GM19468 (cell line): ENCODE results near the gene LAYN.

Source experiments
- ATAC-seq: cut with Tn5 transposase; IDR thresholded peaks from one replicate; pipeline ENCODE4 v1.9.1; 2021; ENCODE audit warnings: mild to moderate bottlenecking, moderate library complexity, moderate number of reproducible peaks; ENCODE audit not compliant: unreplicated experiment; ENCODE audit errors: extremely low read depth

LAYN gene

DNA sequence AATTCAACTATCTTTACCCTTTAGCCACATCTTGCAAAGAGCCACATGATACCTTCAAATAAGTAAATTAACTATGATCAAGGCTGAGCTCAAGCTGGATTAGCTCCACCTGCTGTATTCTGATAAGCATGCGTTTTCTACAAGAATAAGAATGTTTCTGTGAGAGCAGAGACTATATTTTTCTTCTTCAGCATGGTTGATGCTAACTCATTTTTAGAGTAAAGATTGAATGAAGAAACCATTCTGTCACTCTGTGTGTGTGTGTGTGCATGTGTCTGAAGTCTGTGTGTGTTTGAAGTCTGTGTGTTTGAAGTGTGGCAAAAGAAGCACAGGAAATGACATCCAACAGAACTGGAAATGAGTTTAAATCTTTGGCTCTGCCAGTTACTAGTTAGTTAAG is 12.0 kb upstream of the LAYN start:
- ATAC-seq, result no peak

DNA sequence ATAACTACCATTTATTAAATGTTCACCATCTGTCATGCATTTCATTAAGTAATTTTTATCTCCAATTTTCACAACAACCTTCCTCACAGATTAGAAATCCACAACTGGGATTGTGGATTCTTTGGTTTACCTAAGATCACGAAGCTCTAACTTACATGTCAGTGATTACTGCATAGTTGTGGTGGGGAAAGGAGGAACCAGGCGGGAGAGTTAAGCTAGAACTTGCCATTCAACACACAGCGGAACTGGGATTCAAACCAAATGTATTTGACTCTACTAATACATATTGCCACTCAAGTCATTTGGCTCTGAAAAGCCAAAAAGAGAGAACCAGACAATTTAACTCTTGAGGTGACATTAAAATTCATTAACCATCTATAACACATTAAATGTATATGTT is 10.4 kb upstream of the LAYN start:
- no peak for ATAC-seq

- ATAC-seq, result no peak
Observed at GRCh38 chr11:111531136-111531535, 9.4 kb upstream of the LAYN start.

DNA sequence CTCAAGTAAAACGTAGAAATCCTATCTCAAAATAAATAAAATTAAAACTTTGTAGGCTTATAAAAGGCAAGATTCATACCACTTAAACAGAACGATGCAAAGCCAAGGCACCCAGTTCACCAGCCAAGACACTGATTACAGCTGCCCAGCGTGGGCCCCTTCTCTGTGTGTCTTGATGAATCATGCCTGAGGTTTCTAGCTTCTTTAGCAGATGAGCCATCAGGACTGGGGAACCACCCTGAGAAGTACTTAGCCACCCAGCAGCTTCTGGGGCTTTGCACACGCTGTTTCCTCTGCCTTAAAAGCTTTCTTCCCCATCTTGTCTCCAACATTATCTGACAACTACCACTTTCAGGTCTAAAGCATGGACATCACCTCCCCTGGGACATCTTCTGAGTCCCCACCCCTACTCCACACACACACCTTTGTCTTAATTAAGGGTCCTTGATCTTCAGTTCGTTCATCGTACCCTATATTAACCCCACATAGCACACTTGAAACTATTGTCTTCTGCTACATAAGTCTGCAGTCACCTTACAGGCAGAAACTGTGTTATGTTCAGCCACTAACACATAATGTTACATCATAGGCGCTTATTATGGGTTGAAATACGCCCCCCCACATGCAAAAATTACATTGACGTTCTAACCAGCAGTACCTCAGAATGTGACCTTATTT is 8.7 kb upstream of the LAYN start:
- no peak for ATAC-seq

DNA sequence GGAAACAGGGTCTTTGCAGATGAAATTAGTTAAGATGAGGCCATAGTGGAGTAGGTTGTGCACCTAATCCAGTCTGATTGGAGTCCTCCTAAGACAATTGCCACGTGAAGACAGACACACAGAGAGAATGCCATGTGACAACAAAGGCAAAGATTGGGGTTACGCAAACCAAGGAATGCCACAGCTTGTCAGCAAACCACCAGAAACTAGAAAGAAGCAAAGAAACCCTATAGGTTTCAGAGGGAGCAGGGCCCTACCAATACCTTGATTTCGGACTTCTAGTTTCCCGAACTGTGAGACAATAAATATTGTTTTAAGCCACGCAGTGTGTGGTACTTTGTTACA is 8.2 kb upstream of the LAYN start:
- ATAC-seq, result no peak

GRCh38 chr11:111535281-111535680 is 5.2 kb upstream of the LAYN start:
- no peak for ATAC-seq

DNA sequence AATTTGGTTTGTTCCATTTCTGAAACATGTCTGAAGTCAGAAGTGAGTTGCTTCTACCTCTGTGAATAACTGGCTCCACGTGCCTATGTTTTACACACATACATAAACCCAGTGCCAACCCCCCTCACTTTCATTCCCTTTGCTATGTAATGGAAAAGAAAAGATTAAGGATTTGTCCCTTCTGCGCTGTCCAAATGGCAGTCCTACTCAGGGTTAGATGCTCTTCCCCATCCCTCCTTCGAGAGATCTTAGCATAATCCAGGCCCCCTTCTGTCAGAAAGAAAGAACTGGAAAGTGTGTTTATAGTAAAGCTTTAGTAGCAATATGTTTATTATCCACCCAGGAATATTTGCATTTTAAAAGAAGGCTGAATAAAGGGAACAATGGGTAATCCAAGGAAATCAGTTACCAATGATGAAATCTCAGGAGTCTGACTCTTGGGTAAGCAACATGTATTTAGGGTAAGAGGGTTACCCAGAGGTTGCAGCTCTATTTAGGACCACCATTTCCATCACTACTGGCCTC is 3.1 kb upstream of the LAYN start:
- no peak for ATAC-seq

- no peak for ATAC-seq
Observed at GRCh38 chr11:111538407-111539114, 2.0 kb upstream of the LAYN start.

DNA sequence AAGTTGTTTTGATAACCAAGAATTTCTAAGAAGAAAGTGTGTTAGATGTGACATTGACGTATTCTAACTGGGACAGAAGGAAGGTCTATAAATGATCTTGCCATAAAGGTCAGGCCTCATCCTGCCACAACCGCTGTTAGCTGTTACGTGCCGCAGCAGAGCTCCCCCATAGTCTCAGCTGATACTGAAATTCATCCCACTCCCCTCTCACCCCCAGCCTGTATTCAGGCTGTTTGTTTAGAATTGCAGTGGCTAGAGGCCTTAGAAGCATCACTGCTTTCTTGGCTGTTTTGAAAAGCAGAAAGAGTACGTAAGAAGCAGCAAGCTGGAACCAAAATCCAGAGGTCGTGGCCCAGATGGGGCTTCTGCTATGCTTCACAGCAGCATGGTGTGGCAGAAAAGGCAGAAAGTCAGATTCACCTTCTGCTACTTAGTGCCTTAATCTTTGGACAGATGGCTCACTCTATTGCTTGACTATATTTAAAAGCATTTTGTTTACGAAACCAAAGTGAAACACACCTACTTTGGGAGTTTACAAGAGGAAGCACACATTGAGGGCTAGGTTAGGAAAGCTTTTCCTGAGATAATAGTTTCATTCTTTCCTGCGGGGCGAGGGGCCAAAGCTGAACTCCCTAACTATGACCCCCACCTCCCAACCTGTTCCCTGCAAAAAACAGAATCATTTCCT is 950 bp upstream of the LAYN start:
- no peak for ATAC-seq

DNA sequence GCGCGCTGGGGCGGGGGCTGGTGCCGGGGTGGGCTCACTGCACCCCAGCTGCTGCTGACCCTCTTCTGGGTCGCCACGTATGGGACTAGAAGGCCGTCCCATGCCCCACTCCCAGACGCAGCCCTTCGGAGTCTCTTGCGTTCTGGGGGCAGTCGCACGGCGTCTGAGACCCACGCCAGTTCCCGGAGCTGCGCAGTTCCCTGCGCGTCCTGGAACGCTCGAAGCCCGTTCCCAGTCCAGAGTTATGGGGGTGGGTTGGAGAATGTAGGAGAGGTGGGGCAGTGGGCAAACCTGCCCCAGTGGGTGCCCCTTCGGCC is 375 bp downstream of the LAYN start:
- ATAC-seq, result no peak

DNA sequence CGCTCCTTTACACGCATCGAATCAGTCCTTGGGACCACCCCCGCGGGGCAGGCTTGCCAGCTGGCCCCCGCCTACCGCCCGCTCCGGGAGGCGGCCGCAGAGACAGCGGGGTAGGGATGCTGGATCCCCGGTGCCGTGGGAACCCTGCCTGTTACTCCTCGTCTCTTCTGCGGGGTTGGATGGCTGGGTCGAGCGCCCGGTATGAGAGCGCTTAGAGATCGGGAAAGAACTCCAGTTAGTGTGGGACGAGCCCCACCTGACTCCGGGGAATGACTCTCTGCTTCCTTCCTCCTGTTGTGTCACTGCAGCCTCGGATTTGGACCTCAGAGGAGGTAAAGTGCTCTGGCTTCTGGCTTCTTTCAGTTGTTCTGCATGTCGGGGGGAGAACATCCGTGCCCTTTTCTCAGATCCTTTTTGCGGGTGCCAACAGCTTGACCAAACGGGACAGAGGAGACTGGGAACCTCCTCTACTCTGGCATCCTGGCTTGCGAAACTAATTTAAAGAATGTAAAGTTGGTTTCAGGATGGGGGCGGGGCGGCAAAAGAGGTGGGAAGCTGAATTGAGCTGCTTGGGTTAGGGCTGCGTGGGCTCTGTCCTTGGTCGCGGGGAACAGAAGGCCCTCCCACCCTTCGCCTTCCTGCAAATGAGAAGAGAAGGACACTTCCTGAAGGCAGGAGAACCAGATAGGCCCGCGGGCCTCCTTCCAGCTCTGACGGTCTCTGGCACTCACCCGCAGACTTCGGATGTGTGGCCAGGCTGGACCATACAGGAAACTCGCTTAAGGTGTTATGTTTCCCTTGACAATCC is 938 bp downstream of the LAYN start:
- no peak for ATAC-seq

- no peak for ATAC-seq
Observed at GRCh38 chr11:111542606-111543275, 2.2 kb downstream of the LAYN start.

GRCh38 chr11:111548525-111548924 is 8.0 kb downstream of the LAYN start:
- no peak for ATAC-seq

GRCh38 chr11:111549196-111549868 is 8.8 kb downstream of the LAYN start:
- ATAC-seq, result no peak

- ATAC-seq, result no peak
Observed at GRCh38 chr11:111549869-111550203, 9.3 kb downstream of the LAYN start.

GRCh38 chr11:111550258-111550657 is 9.7 kb downstream of the LAYN start:
- no peak for ATAC-seq

DNA sequence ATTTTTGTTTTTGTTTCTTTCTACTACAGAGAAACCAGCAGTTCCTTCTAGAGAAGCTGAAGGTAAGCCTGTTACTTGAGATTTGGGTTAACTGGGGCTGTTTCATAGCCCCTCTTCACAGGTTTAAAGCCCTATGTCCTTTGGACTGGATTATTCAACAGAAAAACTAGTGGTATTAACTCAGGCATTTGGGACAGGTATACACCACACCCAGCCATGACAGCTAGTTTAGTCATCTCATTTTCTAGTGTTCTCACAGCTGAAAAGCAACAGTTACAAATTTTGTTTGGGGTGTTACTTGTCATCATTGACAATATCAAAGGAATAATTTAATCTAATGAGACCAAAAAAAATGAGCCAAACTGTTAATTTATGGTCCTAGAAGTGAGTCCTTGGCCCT is 14.0 kb downstream of the LAYN start:
- ATAC-seq, result no peak

- no peak for ATAC-seq
Observed at GRCh38 chr11:111555255-111555654, 14.7 kb downstream of the LAYN start.

- no peak for ATAC-seq
Observed at GRCh38 chr11:111557425-111558111, 17.0 kb downstream of the LAYN start.
